GM19328 (cell line): Measurements from ENCODE around the gene SIRT7.

Experiments
- ATAC-seq: cut with Tn5 transposase; IDR thresholded peaks from one replicate; pipeline ENCODE4 v1.9.1; 2021; ENCODE audit warnings: mild to moderate bottlenecking, moderate library complexity; ENCODE audit not compliant: unreplicated experiment

The SIRT7 gene

GRCh38 chr17:81890447-81891302 lies 27.3 kb downstream of the SIRT7 start:
- ATAC-seq = peak; percentile 6

GRCh38 chr17:81889602-81890001 lies 28.4 kb downstream of the SIRT7 start:
- no peak for ATAC-seq

GRCh38 chr17:81888988-81889595 lies 28.9 kb downstream of the SIRT7 start:
- ATAC-seq = no peak

- no peak for ATAC-seq
Measured at GRCh38 chr17:81888105-81888987, 29.6 kb downstream of the SIRT7 start.

GRCh38 chr17:81885869-81886548 lies 32.0 kb downstream of the SIRT7 start:
- ATAC-seq = no peak

GRCh38 chr17:81885454-81885853 lies 32.5 kb downstream of the SIRT7 start:
- no peak for ATAC-seq

- ATAC-seq = no peak
Measured at GRCh38 chr17:81884968-81885367, 33.0 kb downstream of the SIRT7 start.

GRCh38 chr17:81884520-81884919 lies 33.5 kb downstream of the SIRT7 start:
- ATAC-seq = no peak

- no peak for ATAC-seq
Measured at GRCh38 chr17:81879121-81879520, 38.9 kb downstream of the SIRT7 start.

GRCh38 chr17:81878294-81878693 lies 39.7 kb downstream of the SIRT7 start:
- ATAC-seq = no peak

GRCh38 chr17:81877569-81877968 lies 40.4 kb downstream of the SIRT7 start:
- no peak for ATAC-seq

GRCh38 chr17:81871387-81872230 lies 46.4 kb downstream of the SIRT7 start:
- peak; percentile 47 for ATAC-seq

- peak; percentile 19 for ATAC-seq
Measured at GRCh38 chr17:81870981-81871386, 47.0 kb downstream of the SIRT7 start, which contains the start of gene ARHGDIA. TSS of gene ARHGDIA (minus strand) at chr17:81871337. CDS start at chr17:81869930, 1,407 bp downstream.

GRCh38 chr17:81870131-81870980 lies 47.6 kb downstream of the SIRT7 start:
- ATAC-seq = no peak

- ATAC-seq = no peak
Measured at GRCh38 chr17:81869221-81870130, 48.5 kb downstream of the SIRT7 start.

- ATAC-seq = no peak
Measured at GRCh38 chr17:81868674-81869220, 49.2 kb downstream of the SIRT7 start.

- no peak for ATAC-seq
Measured at GRCh38 chr17:81867991-81868673, 49.8 kb downstream of the SIRT7 start.
